Nephron progenitor cell (in vitro differentiated cells): ENCODE data around the gene ZNF718.
A peak's percentile ranks its signal among the peaks of the same experiment; 100 is the strongest.
"Not testable (repeated sequence)": the region's sequence is repeated elsewhere in the genome, so short reads cannot be mapped to it uniquely, and the experiment has no call there.

Experiments used
- DNase-seq: peaks from one replicate; pipeline ENCODE4 v3.0.0; 2021
- H3K27ac Mint-ChIP-seq: 2 replicates; pipeline ENCODE4 v1.8.0; 2021; ENCODE audit warnings: mild to moderate bottlenecking, moderate library complexity, mixed read lengths
- H3K27me3 Mint-ChIP-seq: 2 replicates; pipeline ENCODE4 v1.8.0; 2021; ENCODE audit warnings: mild to moderate bottlenecking, low read depth, mixed read lengths; ENCODE audit not compliant: poor library complexity
- H3K36me3 Mint-ChIP-seq: 2 replicates; pipeline ENCODE4 v1.8.0; 2021; ENCODE audit warnings: low read depth, mixed read lengths
- H3K4me1 Mint-ChIP-seq: 2 replicates; pipeline ENCODE4 v1.8.0; 2021; ENCODE audit warnings: mixed read lengths
- H3K4me3 Mint-ChIP-seq: 2 replicates; pipeline ENCODE4 v1.8.0; 2021; ENCODE audit warnings: mild to moderate bottlenecking, moderate library complexity, mixed read lengths
- H3K9me3 Mint-ChIP-seq: 2 replicates; pipeline ENCODE4 v1.8.0; 2021; ENCODE audit warnings: mild to moderate bottlenecking, moderate library complexity, mixed read lengths
- TF ChIP-seq, protein P1 (sequence below): fragments of 200-600 bp; sonication (generic); IDR thresholded peaks from 2 replicates; pipeline ENCODE4 v1.5.0; 2021; ENCODE audit warnings: antibody characterized with exemption

ZNF718 gene

DNA sequence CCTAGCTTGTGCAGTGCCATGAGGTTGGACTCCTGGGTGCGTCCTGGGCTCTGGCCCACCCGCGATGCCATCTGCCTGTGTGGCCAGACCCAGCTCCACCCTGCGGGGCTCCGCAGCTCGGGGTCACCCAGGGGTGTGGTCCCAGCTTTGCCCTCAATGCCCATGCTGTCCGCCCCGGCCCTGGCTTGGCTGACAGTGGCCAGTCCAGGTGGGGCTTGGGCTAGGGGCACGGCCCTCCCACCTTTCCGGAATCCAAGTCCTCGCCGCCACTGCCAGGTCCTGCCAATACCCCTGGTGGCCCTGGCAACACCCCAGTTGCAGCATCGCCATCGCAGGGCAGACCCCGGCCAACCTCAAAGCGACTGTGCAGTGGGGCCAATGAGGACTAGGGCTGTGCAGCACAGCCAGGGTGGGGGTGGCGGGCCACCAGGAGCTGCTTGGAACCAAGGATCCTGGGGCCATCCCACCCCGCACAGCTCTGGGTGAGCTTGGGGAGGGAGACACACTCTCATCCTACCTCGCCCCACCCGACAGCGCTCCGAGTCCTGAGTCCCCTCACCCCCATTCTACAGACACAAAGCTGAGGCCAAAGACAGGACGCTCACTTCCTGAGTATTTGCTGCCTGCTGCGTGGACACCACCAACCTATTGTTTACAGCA is 80.9 kb downstream of the ZNF718 start:
- TF ChIP-seq, protein P1, sequence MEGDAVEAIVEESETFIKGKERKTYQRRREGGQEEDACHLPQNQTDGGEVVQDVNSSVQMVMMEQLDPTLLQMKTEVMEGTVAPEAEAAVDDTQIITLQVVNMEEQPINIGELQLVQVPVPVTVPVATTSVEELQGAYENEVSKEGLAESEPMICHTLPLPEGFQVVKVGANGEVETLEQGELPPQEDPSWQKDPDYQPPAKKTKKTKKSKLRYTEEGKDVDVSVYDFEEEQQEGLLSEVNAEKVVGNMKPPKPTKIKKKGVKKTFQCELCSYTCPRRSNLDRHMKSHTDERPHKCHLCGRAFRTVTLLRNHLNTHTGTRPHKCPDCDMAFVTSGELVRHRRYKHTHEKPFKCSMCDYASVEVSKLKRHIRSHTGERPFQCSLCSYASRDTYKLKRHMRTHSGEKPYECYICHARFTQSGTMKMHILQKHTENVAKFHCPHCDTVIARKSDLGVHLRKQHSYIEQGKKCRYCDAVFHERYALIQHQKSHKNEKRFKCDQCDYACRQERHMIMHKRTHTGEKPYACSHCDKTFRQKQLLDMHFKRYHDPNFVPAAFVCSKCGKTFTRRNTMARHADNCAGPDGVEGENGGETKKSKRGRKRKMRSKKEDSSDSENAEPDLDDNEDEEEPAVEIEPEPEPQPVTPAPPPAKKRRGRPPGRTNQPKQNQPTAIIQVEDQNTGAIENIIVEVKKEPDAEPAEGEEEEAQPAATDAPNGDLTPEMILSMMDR: no peak
- no peak for DNase-seq
- Mint-ChIP-seq H3K36me3 (peaks cover 80% of the 10 kb centered on the region), H3K9me3 (peaks cover 92% of the 10 kb centered on the region), H3K27me3 (no peaks in the 10 kb centered on the region), H3K4me1 (no peaks in the 10 kb centered on the region), H3K4me3 (no peak overlapping the region), H3K27ac (no peak overlapping the region)

DNA sequence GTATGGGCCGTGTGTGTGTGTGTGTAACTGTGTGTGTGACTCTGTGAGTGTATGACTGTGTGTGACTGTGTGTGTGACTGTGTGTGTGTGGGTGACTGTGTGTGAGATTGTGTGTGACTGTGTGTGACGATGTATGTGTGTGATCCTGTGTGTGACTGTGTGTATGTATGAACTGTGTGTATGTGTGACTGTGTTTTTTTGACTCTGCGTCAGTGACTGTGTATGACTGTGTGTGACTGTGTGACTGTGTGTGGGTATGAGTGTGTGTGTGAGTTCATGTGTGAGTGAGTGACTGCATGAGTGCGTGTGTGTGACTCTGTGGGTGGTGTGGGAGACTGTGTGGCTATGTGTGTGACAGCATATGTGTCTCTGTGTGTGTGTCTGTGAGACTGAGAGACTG is 81.8 kb downstream of the ZNF718 start:
- Mint-ChIP-seq H3K4me1 (no peaks in the 10 kb centered on the region), H3K36me3 (peaks cover 81% of the 10 kb centered on the region), H3K27me3 (no peaks in the 10 kb centered on the region), H3K27ac (no peak overlapping the region), H3K4me3 (no peak overlapping the region), H3K9me3 (peaks cover 92% of the 10 kb centered on the region)
- DNase-seq: no peak
- TF ChIP-seq, protein P1: no peak

DNA sequence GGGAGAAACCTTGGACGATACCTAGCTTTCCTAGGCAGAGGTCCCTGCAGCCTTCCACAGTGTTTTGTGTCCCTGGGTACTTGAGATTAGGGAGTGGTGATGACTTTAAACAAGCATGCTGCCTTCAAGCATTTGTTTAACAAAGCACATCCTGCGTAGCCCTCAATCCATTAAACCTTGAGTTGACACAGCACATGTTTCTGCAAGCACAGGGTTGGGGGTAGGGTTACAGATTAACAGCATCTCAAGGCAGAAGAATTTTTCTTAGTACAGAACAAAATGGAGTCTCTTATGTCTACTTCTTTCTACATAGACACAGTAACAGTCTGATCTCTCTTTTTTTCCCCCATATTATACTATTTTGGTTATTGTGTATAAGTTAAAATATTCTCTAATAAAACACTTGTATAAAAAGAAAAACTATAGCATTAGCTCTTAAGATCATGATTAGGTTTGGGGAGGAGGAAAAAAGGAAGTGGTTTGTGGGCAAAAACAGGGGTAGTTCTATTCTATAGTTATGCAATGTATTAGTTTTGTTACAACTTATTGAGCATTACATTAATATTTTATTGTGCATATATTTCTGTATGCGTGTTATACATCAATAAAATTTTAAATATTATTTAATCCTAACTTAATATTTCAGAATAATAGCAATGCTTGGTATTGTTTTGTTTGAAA is 84.3 kb downstream of the ZNF718 start:
- not testable (repeated sequence) for H3K27me3 Mint-ChIP-seq, H3K27ac Mint-ChIP-seq, DNase-seq, H3K4me1 Mint-ChIP-seq, H3K4me3 Mint-ChIP-seq
- peaks cover 92% of the 10 kb centered on the region for H3K9me3 Mint-ChIP-seq
- H3K36me3 Mint-ChIP-seq: peaks cover 80% of the 10 kb centered on the region

DNA sequence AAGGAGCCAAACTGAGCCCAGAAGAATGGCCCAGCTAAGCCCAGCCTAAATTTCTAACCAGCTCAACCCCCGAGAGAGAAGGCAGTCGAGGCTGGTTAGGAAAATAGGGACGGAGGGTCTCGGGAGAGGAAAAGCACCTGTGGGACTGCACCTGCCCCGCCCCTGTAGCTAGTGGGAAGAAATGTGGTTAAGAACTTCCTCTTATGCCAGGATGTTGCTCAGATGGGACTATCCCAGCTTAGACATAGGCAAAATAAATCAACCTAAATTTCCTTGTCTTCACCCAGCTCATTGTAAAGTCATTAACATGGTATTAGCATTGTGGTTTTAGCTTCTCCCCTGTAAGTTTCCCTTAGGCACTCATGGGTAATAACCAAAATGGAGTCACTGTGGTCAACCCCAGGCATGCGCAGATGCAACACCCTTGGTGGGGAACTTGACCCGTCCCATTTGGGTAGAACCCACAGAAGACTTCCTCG is 86.8 kb downstream of the ZNF718 start:
- Mint-ChIP-seq H3K27ac (no peak overlapping the region), H3K27me3 (peaks cover 9% of the 10 kb centered on the region), H3K9me3 (peaks cover 96% of the 10 kb centered on the region), H3K4me3 (no peak overlapping the region), H3K4me1 (no peaks in the 10 kb centered on the region), H3K36me3 (peaks cover 84% of the 10 kb centered on the region)
- TF ChIP-seq, protein P1: no peak
- no peak for DNase-seq

DNA sequence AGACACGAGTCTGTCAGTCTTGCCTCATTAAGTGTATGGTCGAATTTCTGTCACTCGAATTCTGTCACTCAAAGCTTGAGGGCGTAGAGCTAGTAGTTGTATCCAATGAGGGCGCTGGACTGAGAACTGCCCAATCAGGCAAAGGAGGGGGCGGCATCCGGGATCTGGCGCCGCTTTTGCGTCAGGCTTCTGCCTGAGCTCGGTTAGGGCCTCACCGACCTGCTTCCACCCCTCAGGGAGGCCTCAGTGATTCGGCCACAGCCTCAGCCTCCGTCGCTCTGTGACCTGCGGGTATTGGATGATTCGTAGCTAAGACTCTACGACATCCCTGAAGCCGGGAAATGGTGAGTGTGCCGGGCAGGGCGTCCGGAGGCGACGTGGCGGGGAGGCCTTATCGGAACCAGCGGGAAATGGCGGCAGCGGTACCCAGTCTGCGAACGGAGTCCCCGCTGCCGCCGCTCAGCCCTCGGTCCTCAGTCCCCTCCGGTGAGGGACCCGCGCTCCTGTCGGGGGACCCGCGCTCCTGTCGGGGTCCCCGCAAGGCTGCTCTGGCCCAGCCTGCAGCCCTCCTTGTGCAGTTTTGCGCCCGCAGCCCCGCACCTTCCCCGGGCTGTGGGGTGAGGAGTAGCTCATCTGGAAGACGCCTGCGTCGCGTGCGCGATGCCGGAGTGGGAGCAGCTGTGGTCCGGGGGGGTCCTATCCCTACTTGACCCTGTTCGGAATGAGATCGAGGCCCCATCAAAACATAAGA is 88.3 kb downstream of the ZNF718 start:
- Mint-ChIP-seq H3K36me3 (peaks cover 87% of the 10 kb centered on the region), H3K27ac (no peak overlapping the region)
- DNase-seq: peak; percentile 42

DNA sequence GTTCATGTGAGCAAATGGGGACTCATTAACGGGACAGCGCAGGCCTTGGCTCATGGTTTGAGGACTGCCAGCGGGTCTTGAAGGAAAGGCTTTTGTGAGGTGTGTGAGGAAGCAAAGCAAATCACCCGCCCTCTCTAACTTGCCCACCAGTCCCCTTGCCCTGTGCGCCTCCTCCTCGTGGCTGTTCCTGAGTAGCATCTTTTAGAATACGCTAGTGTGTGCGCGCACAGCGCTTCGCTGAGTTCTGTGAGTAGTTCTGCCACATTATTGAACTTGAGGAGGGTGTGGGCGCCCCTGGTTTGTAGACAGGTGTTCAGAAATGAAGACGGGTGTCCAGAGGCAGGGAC is 88.9 kb downstream of the ZNF718 start:
- H3K4me1 Mint-ChIP-seq, H3K27me3 Mint-ChIP-seq, H3K27ac Mint-ChIP-seq, DNase-seq: not testable (repeated sequence)
- peaks cover 95% of the 10 kb centered on the region for H3K9me3 Mint-ChIP-seq
- peaks cover 90% of the 10 kb centered on the region for H3K36me3 Mint-ChIP-seq
- peak overlapping the region; percentile 80 for H3K4me3 Mint-ChIP-seq

More for the DNA sequence above, 88.3 kb downstream of the ZNF718 start:
- Mint-ChIP-seq H3K4me1 (no peaks in the 10 kb centered on the region), H3K4me3 (peak overlapping the region; percentile 80), H3K9me3 (peaks cover 95% of the 10 kb centered on the region), H3K27me3 (peaks cover 9% of the 10 kb centered on the region)
- TF ChIP-seq, protein P1: no peak
